Measurements from ENCODE around the gene ZNF586. TPM values are rescaled to one million over a fixed set of nuclear protein-coding genes. Genes with fewer than 3 reads are reported as not detected.
A peak's percentile ranks its signal among the peaks of the same experiment; 100 is the strongest.
"Not testable (repeated sequence)": the region's sequence is repeated elsewhere in the genome, so short reads cannot be mapped to it uniquely, and the experiment has no call there.

Gene ZNF586
- total RNA-seq, 1 donor from 2014 or later: 13.6 TPM

DNA sequence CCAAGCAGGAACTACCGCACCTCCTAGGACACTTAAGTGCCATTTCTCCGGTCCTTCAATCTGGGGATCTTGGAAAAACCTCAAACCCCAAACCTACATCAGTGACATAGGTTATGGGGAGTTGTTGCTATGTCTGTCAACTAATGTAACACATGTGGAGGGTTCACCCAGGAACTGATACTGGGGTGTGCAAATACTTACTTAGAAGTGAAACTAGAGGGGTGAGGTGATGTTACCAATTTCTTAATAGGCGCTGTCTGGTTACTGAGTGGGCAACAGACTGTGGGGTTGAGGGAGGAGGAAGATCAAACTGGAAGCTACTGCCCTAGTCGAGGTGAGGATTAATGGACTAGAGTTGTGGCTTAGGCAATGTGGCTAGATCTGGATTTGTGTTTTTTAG lies 1.9 kb downstream of the ZNF586 start:
- Mint-ChIP-seq H3K4me3 (peak overlapping the region; percentile 47), H3K27ac (no peak overlapping the region)
- intact Hi-C loops (cut with micrococcal nuclease): no loop called here

DNA sequence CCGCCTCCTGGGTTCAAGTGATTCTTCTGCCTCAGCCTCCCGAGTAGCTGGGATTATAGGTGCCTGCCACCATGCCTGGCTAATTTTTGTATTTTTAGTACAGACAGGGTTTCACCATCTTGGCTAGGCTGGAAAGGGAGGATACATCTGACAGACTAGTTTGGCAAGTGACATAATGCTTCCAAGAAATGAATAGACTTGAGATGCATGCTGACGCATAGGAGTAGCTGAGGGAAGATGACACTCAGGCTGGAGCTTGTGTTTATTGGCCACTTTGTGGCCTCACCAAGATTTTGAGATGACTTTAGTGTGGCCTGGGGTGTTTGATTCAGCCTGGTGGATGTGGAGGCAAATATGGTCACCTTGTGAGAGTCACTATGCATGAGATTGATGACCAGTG lies 4.0 kb downstream of the ZNF586 start:
- intact Hi-C loops (cut with micrococcal nuclease): no loop called here

More for the DNA sequence above, 1.9 kb downstream of the ZNF586 start:
- Mint-ChIP-seq H3K9me3 (peaks cover 63% of the 10 kb centered on the region), H3K27me3 (ENCODE audit: insufficient read depth) (no peaks in the 10 kb centered on the region), H3K36me3 (ENCODE audit: low read depth) (peaks cover 61% of the 10 kb centered on the region), H3K4me1 (ENCODE audit: low read depth) (peaks cover 24% of the 10 kb centered on the region)
- no peak for DNase-seq (ENCODE audit: low spot score)

DNA sequence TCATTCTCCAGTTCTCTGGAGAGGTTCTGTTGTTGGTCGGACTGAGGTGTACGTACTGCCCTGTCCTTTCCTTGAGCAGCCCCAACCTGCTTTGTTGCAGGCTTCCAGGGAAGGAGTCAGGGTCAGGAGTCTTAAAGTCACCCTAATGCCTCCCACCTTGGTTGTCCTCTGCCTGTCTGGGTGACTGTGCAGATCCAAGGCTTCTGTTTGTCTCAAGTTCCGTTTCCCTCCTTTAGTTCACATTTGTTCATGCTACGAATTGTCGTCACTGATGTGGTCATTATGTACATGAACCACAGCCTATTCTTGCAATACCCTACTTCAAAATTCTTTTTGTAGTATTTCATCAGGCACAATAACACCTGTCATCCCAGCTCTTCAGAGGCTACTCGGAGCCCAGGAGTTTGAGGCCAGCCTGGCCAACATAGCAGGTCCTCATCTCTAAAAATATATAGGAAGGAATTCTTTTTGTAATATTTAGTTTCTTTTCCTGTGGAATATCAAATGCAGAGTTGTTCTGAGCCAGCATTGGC lies 7.4 kb downstream of the ZNF586 start:
- intact Hi-C loops (cut with micrococcal nuclease): no loop called here
- H3K4me3 Mint-ChIP-seq: no peak overlapping the region
- H3K9me3 Mint-ChIP-seq: peaks cover 71% of the 10 kb centered on the region
- no peaks in the 10 kb centered on the region for H3K27me3 Mint-ChIP-seq (ENCODE audit: insufficient read depth)
- H3K4me1 Mint-ChIP-seq (ENCODE audit: low read depth): peaks cover 6% of the 10 kb centered on the region
- peaks cover 86% of the 10 kb centered on the region for H3K36me3 Mint-ChIP-seq (ENCODE audit: low read depth)
- no peak for DNase-seq (ENCODE audit: low spot score)
- no peak overlapping the region for H3K27ac Mint-ChIP-seq

More for the DNA sequence above, 4.0 kb downstream of the ZNF586 start:
- peaks cover 69% of the 10 kb centered on the region for H3K9me3 Mint-ChIP-seq
- DNase-seq (ENCODE audit: low spot score): no peak
- H3K27me3 Mint-ChIP-seq (ENCODE audit: insufficient read depth): no peaks in the 10 kb centered on the region
- H3K27ac Mint-ChIP-seq: no peak overlapping the region
- peaks cover 75% of the 10 kb centered on the region for H3K36me3 Mint-ChIP-seq (ENCODE audit: low read depth)
- peaks cover 24% of the 10 kb centered on the region for H3K4me1 Mint-ChIP-seq (ENCODE audit: low read depth)
- no peak overlapping the region for H3K4me3 Mint-ChIP-seq

DNA sequence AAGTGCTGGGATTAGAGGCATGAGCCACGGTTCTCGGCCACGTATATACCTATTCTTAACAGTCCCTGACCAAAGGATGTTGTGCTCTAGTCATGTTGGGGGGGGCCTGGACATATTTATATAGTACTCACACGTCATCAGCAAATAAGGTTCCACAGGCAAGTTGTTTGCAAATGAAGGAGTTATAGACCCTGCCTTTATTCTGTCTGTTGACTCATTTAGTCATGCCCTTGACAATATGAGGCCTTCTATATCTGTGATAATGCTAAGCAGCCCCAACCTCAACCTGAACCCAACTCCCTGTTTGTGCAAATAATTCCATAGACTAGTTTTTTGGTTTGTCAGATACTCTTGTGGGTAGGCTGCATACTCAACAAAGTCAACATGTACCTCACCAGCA lies 8.9 kb downstream of the ZNF586 start:
- peaks cover 58% of the 10 kb centered on the region for H3K9me3 Mint-ChIP-seq
- no peak for DNase-seq (ENCODE audit: low spot score)
- H3K4me3 Mint-ChIP-seq: no peak overlapping the region
- intact Hi-C loops (cut with micrococcal nuclease): no loop called here
- no peak overlapping the region for H3K27ac Mint-ChIP-seq
- H3K4me1 Mint-ChIP-seq (ENCODE audit: low read depth): no peaks in the 10 kb centered on the region
- peaks cover 76% of the 10 kb centered on the region for H3K36me3 Mint-ChIP-seq (ENCODE audit: low read depth)
- H3K27me3 Mint-ChIP-seq (ENCODE audit: insufficient read depth): no peaks in the 10 kb centered on the region

DNA sequence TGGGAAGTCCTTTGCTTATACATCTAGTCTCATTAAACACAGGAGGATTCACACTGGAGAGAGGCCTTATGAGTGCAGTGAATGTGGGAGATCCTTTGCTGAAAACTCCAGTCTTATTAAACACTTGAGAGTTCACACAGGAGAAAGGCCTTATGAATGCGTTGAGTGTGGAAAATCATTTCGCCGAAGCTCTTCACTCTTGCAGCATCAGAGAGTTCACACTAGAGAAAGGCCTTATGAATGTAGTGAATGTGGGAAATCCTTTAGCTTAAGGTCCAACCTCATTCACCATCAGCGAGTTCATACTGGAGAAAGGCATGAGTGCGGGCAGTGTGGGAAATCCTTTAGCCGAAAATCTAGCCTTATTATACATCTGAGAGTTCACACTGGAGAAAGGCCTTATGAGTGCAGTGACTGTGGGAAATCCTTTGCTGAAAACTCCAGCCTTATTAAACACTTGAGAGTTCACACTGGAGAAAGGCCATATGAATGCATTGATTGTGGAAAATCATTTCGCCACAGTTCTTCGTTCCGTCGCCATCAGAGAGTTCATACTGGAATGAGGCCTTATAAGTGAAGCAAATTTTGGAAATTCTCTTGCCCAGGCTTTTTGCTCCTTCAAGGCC lies 9.9 kb downstream of the ZNF586 start:
- Mint-ChIP-seq H3K27ac (no peak overlapping the region), H3K36me3 (ENCODE audit: low read depth) (peaks cover 71% of the 10 kb centered on the region), H3K27me3 (ENCODE audit: insufficient read depth) (no peaks in the 10 kb centered on the region), H3K4me1 (ENCODE audit: low read depth) (no peaks in the 10 kb centered on the region), H3K4me3 (no peak overlapping the region), H3K9me3 (peaks cover 53% of the 10 kb centered on the region)
- intact Hi-C loops (cut with micrococcal nuclease): no loop called here
- DNase-seq (ENCODE audit: low spot score): no peak

DNA sequence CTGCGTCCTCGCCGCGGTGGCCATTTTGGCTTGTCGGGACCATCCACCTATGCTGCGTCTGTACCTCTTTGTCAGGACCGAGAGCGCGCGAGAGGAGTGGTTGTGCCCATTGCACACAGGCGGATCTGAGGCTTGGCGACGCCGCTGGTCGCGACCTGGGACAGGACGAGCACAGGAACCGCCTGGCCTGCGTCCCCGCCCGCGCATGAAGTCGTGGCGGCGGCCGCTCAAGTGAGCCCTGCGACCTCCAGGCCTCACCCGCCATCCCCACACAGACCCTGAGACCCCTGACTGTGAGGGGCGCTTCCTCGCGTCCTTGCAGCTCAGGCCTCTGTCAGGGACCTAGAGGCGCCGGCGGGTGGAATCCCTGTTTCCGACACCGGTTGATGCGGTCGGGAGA lies 16.8 kb downstream of the ZNF586 start:
- H3K27me3 Mint-ChIP-seq (ENCODE audit: insufficient read depth): no peaks in the 10 kb centered on the region
- peaks cover 53% of the 10 kb centered on the region for H3K36me3 Mint-ChIP-seq (ENCODE audit: low read depth)
- H3K4me1 Mint-ChIP-seq (ENCODE audit: low read depth): peaks cover 14% of the 10 kb centered on the region
- no peak for DNase-seq (ENCODE audit: low spot score)
- H3K4me3 Mint-ChIP-seq: no peak overlapping the region
- H3K9me3 Mint-ChIP-seq: peaks cover 48% of the 10 kb centered on the region
- intact Hi-C loops (cut with micrococcal nuclease): no loop called here
- no peak overlapping the region for H3K27ac Mint-ChIP-seq

DNA sequence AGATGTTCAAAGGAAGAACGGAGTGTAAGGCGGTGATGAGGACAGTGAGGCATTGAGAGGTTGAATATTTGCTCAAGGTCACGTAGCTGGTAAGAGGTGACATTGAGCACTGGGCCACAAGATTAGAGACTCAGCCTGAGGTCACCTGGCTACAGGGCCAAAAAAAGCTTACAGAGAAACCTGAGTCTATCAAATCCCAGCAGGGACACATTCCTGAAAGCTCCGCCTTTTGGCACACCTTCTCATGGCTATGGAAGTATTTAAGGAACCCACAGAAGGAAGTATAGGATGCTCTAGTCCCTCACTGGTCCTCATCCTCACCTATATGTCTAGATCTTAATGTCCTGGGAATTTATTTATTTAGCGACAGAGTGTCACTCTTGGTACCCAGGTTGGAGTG lies 17.4 kb downstream of the ZNF586 start:
- Mint-ChIP-seq H3K4me1 (ENCODE audit: low read depth) (peaks cover 14% of the 10 kb centered on the region), H3K9me3 (peaks cover 47% of the 10 kb centered on the region), H3K27me3 (ENCODE audit: insufficient read depth) (no peaks in the 10 kb centered on the region), H3K27ac (no peak overlapping the region), H3K4me3 (no peak overlapping the region), H3K36me3 (ENCODE audit: low read depth) (peaks cover 54% of the 10 kb centered on the region)
- no peak for DNase-seq (ENCODE audit: low spot score)
- intact Hi-C loops (cut with micrococcal nuclease): no loop called here

DNA sequence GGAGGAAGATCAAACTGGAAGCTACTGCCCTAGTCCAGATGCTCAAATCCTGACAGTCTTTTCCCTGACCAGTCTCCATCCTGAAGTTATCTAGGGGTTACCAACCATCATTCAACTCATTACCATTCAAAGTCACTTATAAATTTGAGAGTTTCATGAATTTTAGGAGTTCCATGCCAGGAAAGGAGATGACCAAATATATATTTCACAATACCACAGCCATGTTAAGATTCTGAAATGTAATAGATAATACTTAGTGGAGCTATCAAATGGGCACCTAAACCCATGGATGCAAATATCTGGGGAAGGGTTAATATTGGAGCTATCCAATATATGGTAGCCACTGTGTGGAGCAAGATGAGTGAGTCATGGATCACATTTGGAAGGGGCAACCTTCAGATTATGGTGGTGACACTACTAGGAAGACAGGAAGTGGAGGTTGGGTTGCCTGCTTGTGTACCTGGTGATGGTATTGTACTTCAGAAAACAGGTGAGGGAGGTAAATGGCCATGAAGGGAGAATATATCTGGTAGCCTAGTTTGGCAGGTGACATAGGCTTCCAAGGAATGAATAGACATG lies 18.7 kb downstream of the ZNF586 start:
- no peak overlapping the region for H3K27ac Mint-ChIP-seq
- H3K4me3 Mint-ChIP-seq: no peak overlapping the region
- DNase-seq (ENCODE audit: low spot score): no peak
- H3K27me3 Mint-ChIP-seq (ENCODE audit: insufficient read depth): no peaks in the 10 kb centered on the region
- intact Hi-C loops (cut with micrococcal nuclease): no loop called here
- peaks cover 47% of the 10 kb centered on the region for H3K9me3 Mint-ChIP-seq
- H3K36me3 Mint-ChIP-seq (ENCODE audit: low read depth): peaks cover 54% of the 10 kb centered on the region
- H3K4me1 Mint-ChIP-seq (ENCODE audit: low read depth): peaks cover 14% of the 10 kb centered on the region

DNA sequence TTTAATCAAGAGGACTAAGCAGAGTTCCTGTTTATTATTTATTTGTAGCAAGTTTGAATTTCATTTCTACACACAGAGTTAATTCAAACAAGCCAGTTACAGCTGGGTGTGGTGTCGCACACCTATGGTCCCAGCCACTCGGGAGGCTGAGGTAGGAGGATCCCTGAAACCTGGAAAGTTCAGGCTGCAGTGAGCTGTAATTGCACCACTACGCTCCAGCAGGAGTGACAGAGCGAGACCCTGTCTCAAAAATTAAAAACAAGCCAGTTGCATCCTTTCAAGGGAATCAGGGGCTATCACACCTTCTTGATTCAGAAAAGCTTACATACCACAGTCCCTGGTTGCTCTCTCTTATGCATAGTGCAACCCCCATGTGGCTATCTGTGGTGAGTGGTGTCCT lies 19.8 kb downstream of the ZNF586 start:
- peaks cover 54% of the 10 kb centered on the region for H3K36me3 Mint-ChIP-seq (ENCODE audit: low read depth)
- no peak overlapping the region for H3K27ac Mint-ChIP-seq
- intact Hi-C loops (cut with micrococcal nuclease): no loop called here
- no peak for DNase-seq (ENCODE audit: low spot score)
- H3K4me1 Mint-ChIP-seq (ENCODE audit: low read depth): peaks cover 14% of the 10 kb centered on the region
- no peak overlapping the region for H3K4me3 Mint-ChIP-seq
- peaks cover 47% of the 10 kb centered on the region for H3K9me3 Mint-ChIP-seq
- H3K27me3 Mint-ChIP-seq (ENCODE audit: insufficient read depth): no peaks in the 10 kb centered on the region

DNA sequence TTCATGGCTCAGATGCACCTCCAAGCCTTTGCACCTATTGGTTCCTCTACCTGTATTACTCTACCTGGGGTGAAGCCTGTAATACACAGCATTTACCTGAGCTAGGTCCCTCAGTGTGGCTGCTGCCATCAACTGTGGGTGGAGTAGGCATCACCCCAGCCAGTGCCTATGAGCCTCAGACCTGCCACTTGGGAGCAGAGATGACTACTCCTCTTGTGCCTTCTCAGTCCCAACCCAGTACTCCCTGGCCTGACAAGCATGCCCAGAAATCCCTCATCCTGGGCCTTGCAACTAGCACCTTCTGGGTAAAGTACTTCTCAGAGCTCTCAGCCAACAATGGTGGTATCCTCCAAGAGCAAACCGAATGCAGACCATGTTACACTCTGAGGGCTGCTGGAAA lies 27.1 kb downstream of the ZNF586 start:
- intact Hi-C loops (cut with micrococcal nuclease); H3K27ac Mint-ChIP-seq; H3K4me1 Mint-ChIP-seq (ENCODE audit: low read depth); H3K27me3 Mint-ChIP-seq (ENCODE audit: insufficient read depth); H3K4me3 Mint-ChIP-seq; H3K9me3 Mint-ChIP-seq; DNase-seq (ENCODE audit: low spot score): not testable (repeated sequence)
- H3K36me3 Mint-ChIP-seq (ENCODE audit: low read depth): peaks cover 34% of the 10 kb centered on the region

DNA sequence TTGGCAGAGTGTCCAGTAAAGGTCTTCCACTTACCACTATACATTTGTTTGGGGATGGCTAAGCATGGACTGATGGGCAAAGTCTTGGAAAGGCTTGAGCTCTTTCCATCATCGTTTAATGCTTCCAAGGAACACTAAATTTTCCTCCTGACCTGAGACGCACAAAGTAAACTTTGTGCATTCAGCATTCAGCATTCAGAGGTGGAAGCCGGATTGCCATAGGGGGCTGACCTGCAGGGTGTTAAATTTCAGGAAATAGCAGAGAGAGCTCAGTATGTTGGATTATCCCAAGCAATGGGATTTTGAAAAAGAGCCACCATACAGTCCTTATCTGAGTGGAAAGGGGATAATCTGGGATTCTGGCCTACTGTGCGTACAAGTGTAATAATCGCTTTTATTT lies 31.2 kb downstream of the ZNF586 start:
- peaks cover 23% of the 10 kb centered on the region for H3K4me1 Mint-ChIP-seq (ENCODE audit: low read depth)
- no peak overlapping the region for H3K27ac Mint-ChIP-seq
- intact Hi-C loops (cut with micrococcal nuclease): no loop called here
- H3K27me3 Mint-ChIP-seq (ENCODE audit: insufficient read depth): no peaks in the 10 kb centered on the region
- peaks cover 8% of the 10 kb centered on the region for H3K9me3 Mint-ChIP-seq
- H3K4me3 Mint-ChIP-seq: no peak overlapping the region
- H3K36me3 Mint-ChIP-seq (ENCODE audit: low read depth): peaks cover 37% of the 10 kb centered on the region
- DNase-seq (ENCODE audit: low spot score): no peak

DNA sequence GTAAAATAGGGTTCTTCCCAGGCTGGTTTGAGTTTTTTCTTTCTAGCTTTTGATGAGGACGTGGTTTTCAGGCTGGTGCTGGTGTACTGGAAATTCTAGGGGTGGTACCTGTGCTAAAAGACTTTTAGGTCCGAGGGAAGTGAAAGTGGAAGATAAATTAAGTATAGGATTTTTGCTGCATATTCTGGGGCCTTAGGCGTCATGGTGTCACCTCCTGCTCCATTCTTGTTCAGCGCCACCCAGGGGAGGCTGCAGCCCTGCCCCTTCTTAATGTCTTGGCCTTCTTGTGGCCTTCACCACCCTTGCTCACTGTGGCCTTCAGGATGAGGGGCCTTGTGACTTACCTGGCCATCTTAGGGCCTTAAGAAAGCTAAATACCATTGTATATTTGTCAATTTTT lies 32.8 kb downstream of the ZNF586 start:
- Mint-ChIP-seq H3K27ac (no peak overlapping the region), H3K4me1 (ENCODE audit: low read depth) (peaks cover 23% of the 10 kb centered on the region), H3K4me3 (no peak overlapping the region), H3K9me3 (peaks cover 13% of the 10 kb centered on the region), H3K27me3 (ENCODE audit: insufficient read depth) (no peaks in the 10 kb centered on the region), H3K36me3 (ENCODE audit: low read depth) (peaks cover 35% of the 10 kb centered on the region)
- intact Hi-C loops (cut with micrococcal nuclease): no loop called here
- no peak for DNase-seq (ENCODE audit: low spot score)

DNA sequence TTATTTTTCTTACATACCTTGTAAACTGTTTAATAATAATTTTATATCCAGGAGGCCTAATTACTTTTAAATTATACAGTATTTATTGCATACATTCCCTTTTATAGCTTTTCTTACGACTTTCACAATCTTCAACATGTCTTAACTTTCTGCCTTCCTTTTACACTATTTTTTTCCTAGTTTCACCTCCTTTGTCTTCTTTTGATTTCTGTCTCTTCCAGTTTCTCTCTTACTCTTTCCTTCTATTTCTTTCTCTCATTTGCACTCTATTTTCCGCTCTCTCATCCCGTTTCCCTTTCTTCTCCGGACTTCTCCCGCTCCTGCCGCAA lies 33.8 kb downstream of the ZNF586 start:
- intact Hi-C loops (cut with micrococcal nuclease): no loop called here
- Mint-ChIP-seq H3K27me3 (ENCODE audit: insufficient read depth) (no peaks in the 10 kb centered on the region), H3K4me1 (ENCODE audit: low read depth) (peaks cover 23% of the 10 kb centered on the region), H3K27ac (peak overlapping the region; percentile 52), H3K9me3 (peaks cover 13% of the 10 kb centered on the region), H3K36me3 (ENCODE audit: low read depth) (peaks cover 42% of the 10 kb centered on the region), H3K4me3 (peak overlapping the region; percentile 76)
- DNase-seq (ENCODE audit: low spot score): no peak

Measured in activated T-helper 1 cell treated with anti-CD3 and anti-CD28 coated beads, Interleukin-12 subunit alpha, Interleukin-12 subunit beta, Interleukin-2, Interleukin-4 antibody, amounts not matched to agents 30 ng/mL and 10 ng/mL and 1 ng/mL, durations not matched to agents 14 hours and 24 hours and 36 hours (primary cell).